ENCODE measurements around the gene FAM120C.

- no peak for TF ChIP-seq CTCF (IDR thresholded peaks at IDR 0.05; ENCODE audit: low read length)
- TF ChIP-seq EZH2 (optimal IDR thresholded peaks at IDR 0.05; ENCODE audit: low read depth, low read length): no peak
Measured at GRCh38 chrX:54093159-54093558, 89.9 kb downstream of the FAM120C start.

Data from MM.1S (cell line).